HepG2 (cell line): Measurements from ENCODE around the gene C11orf65. TPM values are rescaled to one million over a fixed set of nuclear protein-coding genes. Genes with fewer than 3 reads are reported as not detected.

ENCODE experiments used
- FOXA1 ChIP-seq, 2 experiments: fragments of 450-650 bp in 1 of 2; sonication (generic) in 1 of 2; formaldehyde crosslinking in 1 of 2; IDR thresholded peaks; 2 replicates each; pipeline versions ENCODE4 v1.4.0 to v1.6.1; 2016 to 2020; ENCODE audit warnings: missing genetic modification reagents in 1 of 2
- HIC2 ChIP-seq: sonication (generic); formaldehyde crosslinking; IDR thresholded peaks from 2 replicates; pipeline ENCODE4 v1.9.0; 2022; ENCODE audit warnings: low read depth, missing genetic modification reagents
- KLF15 ChIP-seq: sonication (generic); formaldehyde crosslinking; IDR thresholded peaks from 2 replicates; pipeline ENCODE4 v1.8.1; 2023; ENCODE audit warnings: borderline replicate concordance, mild to moderate bottlenecking, inconsistent platforms, missing genetic modification reagents, mixed read lengths
- MBNL3 ChIP-seq: fragments of 250-450 bp; sonication (Bioruptor Pico); conservative IDR thresholded peaks from 2 replicates; pipeline ENCODE4 v1.8.0; 2022; ENCODE audit warnings: mild to moderate bottlenecking, inconsistent platforms
- MED1 ChIP-seq: sonication (generic); formaldehyde crosslinking; IDR thresholded peaks from 2 replicates; pipeline ENCODE4 v1.4.0; 2020; ENCODE audit warnings: missing genetic modification reagents
- MIXL1 ChIP-seq: IDR thresholded peaks from 2 replicates; pipeline ENCODE4 v1.6.1; 2016
- MTA3 ChIP-seq: sonication (generic); formaldehyde crosslinking; IDR thresholded peaks from 2 replicates; pipeline ENCODE4 v1.4.0; 2020; ENCODE audit warnings: missing genetic modification reagents
- NCOR1 ChIP-seq: fragments of 200-600 bp; sonication (generic); IDR thresholded peaks from 2 replicates; pipeline ENCODE4 v1.7.0; 2017; ENCODE audit warnings: antibody characterized with exemption, low read length, borderline replicate concordance
- PHB2 ChIP-seq: fragments of 450-650 bp; IDR thresholded peaks from 2 replicates; pipeline ENCODE4 v1.6.1; 2018; ENCODE audit not compliant: partially characterized antibody
- TCF12 ChIP-seq, 2 experiments: fragments of 450-650 bp in 1 of 2; sonication (generic) in 1 of 2; formaldehyde crosslinking in 1 of 2; IDR thresholded peaks; 2 replicates each; pipeline versions ENCODE4 v1.6.1 to v1.8.0; 2017 to 2022; ENCODE audit warnings: antibody characterized with exemption in 1 of 2, mild to moderate bottlenecking in 1 of 2, missing genetic modification reagents in 1 of 2, moderate library complexity in 1 of 2
- ZC3H13 ChIP-seq: sonication (generic); formaldehyde crosslinking; IDR thresholded peaks from 2 replicates; pipeline ENCODE4 v1.8.1; 2023; ENCODE audit warnings: mild to moderate bottlenecking, missing genetic modification reagents, moderate library complexity
- ZHX2 ChIP-seq, 2 experiments: sonication (generic) in 1 of 2; formaldehyde crosslinking in 1 of 2; IDR thresholded peaks; 2 replicates each; pipeline versions ENCODE4 v1.6.1 to v1.9.0; 2014 to 2022; ENCODE audit warnings: antibody characterized with exemption in 1 of 2, borderline replicate concordance in 1 of 2, inconsistent platforms in 1 of 2, low read depth in 1 of 2, missing genetic modification reagents in 1 of 2
- ZNF329 ChIP-seq: sonication (generic); formaldehyde crosslinking; IDR thresholded peaks from 2 replicates; pipeline ENCODE4 v1.9.0; 2021; ENCODE audit warnings: low read depth, mild to moderate bottlenecking, missing genetic modification reagents
- ZNF512 ChIP-seq: sonication (generic); formaldehyde crosslinking; IDR thresholded peaks from 2 replicates; pipeline ENCODE4 v1.4.0; 2020; ENCODE audit warnings: mild to moderate bottlenecking, missing genetic modification reagents
- polyA plus RNA-seq, 8 experiments: library from polyadenylated mRNA; depleted of rRNA in 3 of 8; stranded (reverse) in 7 of 8; unstranded in 1 of 8; fragments of >200 nt; fragmentation: Illumina TruSeq in 4 of 8; extraction: Trizol in 4 of 8; gene quantifications; 2 replicates each; pipeline versions ENCODE4 v1.2.1 to v1.2.3, GENCODE V29; 2011 to 2016; ENCODE audit warnings: low read depth in 4 of 8, missing spikeins in 1 of 8, mixed read lengths in 1 of 8; ENCODE audit not compliant: insufficient read depth in 1 of 8
- total RNA-seq, 5 experiments: library from RNA; depleted of rRNA; stranded (reverse); fragments of >200 nt; fragmentation: Illumina TruSeq; extraction: Trizol; gene quantifications; 2 replicates each; pipeline ENCODE4 v1.2.3, GENCODE V29; 2016; ENCODE audit warnings: low read depth in 1 of 5
- TF ChIP-seq, protein P1 (sequence below): sonication (generic); formaldehyde crosslinking; IDR thresholded peaks from 2 replicates; pipeline ENCODE4 v1.8.0; 2022; ENCODE audit warnings: mild to moderate bottlenecking, missing genetic modification reagents
- TF ChIP-seq, protein P2 (sequence below): sonication (generic); formaldehyde crosslinking; IDR thresholded peaks from 2 replicates; pipeline ENCODE4 v1.8.0; 2023; ENCODE audit warnings: mild to moderate bottlenecking, missing genetic modification reagents

C11orf65 gene
- total and polyA plus RNA-seq, 2 of the 13 experiments (the other 11 are each of a cell fraction or from before 2014, with no cell fraction given), result 0.38 to 0.42 TPM

GRCh38 chr11:108467091-108467823, at the start of gene C11orf65 (continued):
- TF ChIP-seq ZNF512 (no peak), KLF15 (no peak), ZHX2 (IDR thresholded peaks at IDR 0.05; ENCODE audit: low read depth) (no peak; the same call in 1 of the 2 replicates), ZHX2 (CRISPR knock-in tag; IDR thresholded peaks at IDR 0.05; ENCODE audit: borderline replicate concordance) (no peak; the same call in 1 of the 2 replicates), ZNF329 (CRISPR knock-in tag) (no peak), FOXA1 (IDR thresholded peaks at IDR 0.05) (no peak), FOXA1 (CRISPR knock-in tag; IDR thresholded peaks at IDR 0.05) (no peak), MED1 (peak; percentile 57; the same call in 1 of the 2 replicates), HIC2 (CRISPR knock-in tag) (no peak), TCF12 (IDR thresholded peaks at IDR 0.05) (no peak), TCF12 (CRISPR knock-in tag; IDR thresholded peaks at IDR 0.05) (no peak), MBNL3 (CRISPR knock-in tag) (no peak), MIXL1 (CRISPR knock-in tag) (no peak), NCOR1 (no peak), PHB2 (no peak), MTA3 (CRISPR knock-in tag) (no peak), ZC3H13 (CRISPR knock-in tag) (no peak)
- TF ChIP-seq, protein P1, sequence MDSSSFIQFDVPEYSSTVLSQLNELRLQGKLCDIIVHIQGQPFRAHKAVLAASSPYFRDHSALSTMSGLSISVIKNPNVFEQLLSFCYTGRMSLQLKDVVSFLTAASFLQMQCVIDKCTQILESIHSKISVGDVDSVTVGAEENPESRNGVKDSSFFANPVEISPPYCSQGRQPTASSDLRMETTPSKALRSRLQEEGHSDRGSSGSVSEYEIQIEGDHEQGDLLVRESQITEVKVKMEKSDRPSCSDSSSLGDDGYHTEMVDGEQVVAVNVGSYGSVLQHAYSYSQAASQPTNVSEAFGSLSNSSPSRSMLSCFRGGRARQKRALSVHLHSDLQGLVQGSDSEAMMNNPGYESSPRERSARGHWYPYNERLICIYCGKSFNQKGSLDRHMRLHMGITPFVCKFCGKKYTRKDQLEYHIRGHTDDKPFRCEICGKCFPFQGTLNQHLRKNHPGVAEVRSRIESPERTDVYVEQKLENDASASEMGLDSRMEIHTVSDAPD (CRISPR knock-in tag), result no peak
- TF ChIP-seq, protein P2, sequence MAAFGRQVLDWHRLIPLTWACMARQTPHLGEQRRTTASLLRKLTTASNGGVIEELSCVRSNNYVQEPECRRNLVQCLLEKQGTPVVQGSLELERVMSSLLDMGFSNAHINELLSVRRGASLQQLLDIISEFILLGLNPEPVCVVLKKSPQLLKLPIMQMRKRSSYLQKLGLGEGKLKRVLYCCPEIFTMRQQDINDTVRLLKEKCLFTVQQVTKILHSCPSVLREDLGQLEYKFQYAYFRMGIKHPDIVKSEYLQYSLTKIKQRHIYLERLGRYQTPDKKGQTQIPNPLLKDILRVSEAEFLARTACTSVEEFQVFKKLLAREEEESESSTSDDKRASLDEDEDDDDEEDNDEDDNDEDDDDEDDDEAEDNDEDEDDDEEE, result no peak
